SU-DHL-6 (cell line): ENCODE measurements around the gene MYH6.

Experiments used
- H2AFZ ChIP-seq: fragments of 200-600 bp; sonication (generic); 2 replicates; pipeline ENCODE4 v1.6.1; 2014; ENCODE audit warnings: low read depth, mild to moderate bottlenecking, moderate library complexity, mixed read lengths, antibody characterized with exemption, low read length; ENCODE audit not compliant: severe bottlenecking
- H3F3A ChIP-seq: fragments of 200-600 bp; shearing (Covaris generic); 2 replicates; pipeline ENCODE4 v1.6.0; 2016; ENCODE audit warnings: antibody characterized with exemption, mild to moderate bottlenecking; ENCODE audit not compliant: insufficient read depth
- H3K27ac ChIP-seq: fragments of 200-600 bp; sonication (generic); 2 replicates; pipeline ENCODE4 v1.5.1; 2016; ENCODE audit warnings: low read depth, mild to moderate bottlenecking, low read length, moderate library complexity, mixed read lengths
- H3K27me3 ChIP-seq: fragments of 200-600 bp; sonication (generic), shearing (Covaris generic); 2 replicates; pipeline ENCODE4 v1.6.0; 2014; ENCODE audit warnings: mild to moderate bottlenecking, low read length
- H3K36me3 ChIP-seq: fragments of 200-600 bp; sonication (generic); 2 replicates; pipeline ENCODE4 v1.6.1; 2014; ENCODE audit warnings: mild to moderate bottlenecking, low read length, mixed read lengths
- H3K4me2 ChIP-seq: fragments of 300-600, 200-600 bp; shearing (Covaris generic), sonication (generic); 2 replicates; pipeline ENCODE4 v1.6.0; 2014; ENCODE audit warnings: low read length, low read depth, mild to moderate bottlenecking; ENCODE audit not compliant: poor library complexity, severe bottlenecking
- H3K4me3 ChIP-seq: fragments of 200-600 bp; sonication (generic); 2 replicates; pipeline ENCODE4 v1.5.1; 2014; ENCODE audit warnings: antibody characterized with exemption, low read length, mild to moderate bottlenecking, mixed read lengths; ENCODE audit not compliant: insufficient read depth, poor library complexity, severe bottlenecking
- H3K79me2 ChIP-seq: fragments of 200-600 bp; sonication (generic); 2 replicates; pipeline ENCODE4 v1.6.1; 2014; ENCODE audit warnings: mild to moderate bottlenecking, low read length, moderate library complexity; ENCODE audit not compliant: insufficient read depth
- H3K9ac ChIP-seq: fragments of 200-600 bp; sonication (generic); 2 replicates; pipeline ENCODE4 v1.7.0; 2014; ENCODE audit warnings: mild to moderate bottlenecking, low read length
- H3K9me2 ChIP-seq: fragments of 200-600 bp; sonication (generic); replicated peaks from 2 replicates; pipeline ENCODE4 v1.6.1; 2014; ENCODE audit warnings: low read length; ENCODE audit not compliant: insufficient read depth
- H3K9me3 ChIP-seq: fragments of 200-600 bp; sonication (generic); 2 replicates; pipeline ENCODE4 v1.6.1; 2014; ENCODE audit warnings: low read length, mixed read lengths; ENCODE audit not compliant: insufficient read depth
- H4K20me1 ChIP-seq: fragments of 200-600 bp; sonication (generic); 2 replicates; pipeline ENCODE4 v1.6.1; 2014; ENCODE audit warnings: low read depth, mild to moderate bottlenecking, antibody characterized with exemption, low read length, moderate library complexity, mixed read lengths
- EZH2phosphoT487 ChIP-seq: fragments of 200-600 bp; sonication (generic), shearing (Covaris generic); conservative IDR thresholded peaks from 2 replicates; pipeline ENCODE4 v1.6.1; 2018; ENCODE audit warnings: mild to moderate bottlenecking, antibody characterized with exemption, low read length, moderate library complexity, mixed read lengths
- TF ChIP-seq, protein P1 (sequence below): fragments of 200-600 bp; sonication (generic); IDR thresholded peaks from one replicate; pipeline ENCODE4 v1.5.1; 2017; ENCODE audit warnings: antibody characterized with exemption, mild to moderate bottlenecking, low read length, moderate library complexity; ENCODE audit not compliant: insufficient read depth, poor library complexity, severe bottlenecking

Gene MYH6

GRCh38 chr14:23446291-23446851, 38.3 kb upstream of the MYH6 start:
- Histone ChIP-seq H3K4me2 (no peak overlapping the region), H2AFZ (no peak overlapping the region), H3K27ac (no peak overlapping the region), H3K9me2 (no peaks in the 10 kb centered on the region), H3K36me3 (no peaks in the 10 kb centered on the region), H3K9me3 (no peaks in the 10 kb centered on the region), H3K9ac (no peak overlapping the region), H4K20me1 (no peaks in the 10 kb centered on the region), H3K79me2 (no peaks in the 10 kb centered on the region), H3K27me3 (no peaks in the 10 kb centered on the region), H3F3A (no peaks in the 10 kb centered on the region), H3K4me3 (no peak overlapping the region)
- TF ChIP-seq, protein P1, sequence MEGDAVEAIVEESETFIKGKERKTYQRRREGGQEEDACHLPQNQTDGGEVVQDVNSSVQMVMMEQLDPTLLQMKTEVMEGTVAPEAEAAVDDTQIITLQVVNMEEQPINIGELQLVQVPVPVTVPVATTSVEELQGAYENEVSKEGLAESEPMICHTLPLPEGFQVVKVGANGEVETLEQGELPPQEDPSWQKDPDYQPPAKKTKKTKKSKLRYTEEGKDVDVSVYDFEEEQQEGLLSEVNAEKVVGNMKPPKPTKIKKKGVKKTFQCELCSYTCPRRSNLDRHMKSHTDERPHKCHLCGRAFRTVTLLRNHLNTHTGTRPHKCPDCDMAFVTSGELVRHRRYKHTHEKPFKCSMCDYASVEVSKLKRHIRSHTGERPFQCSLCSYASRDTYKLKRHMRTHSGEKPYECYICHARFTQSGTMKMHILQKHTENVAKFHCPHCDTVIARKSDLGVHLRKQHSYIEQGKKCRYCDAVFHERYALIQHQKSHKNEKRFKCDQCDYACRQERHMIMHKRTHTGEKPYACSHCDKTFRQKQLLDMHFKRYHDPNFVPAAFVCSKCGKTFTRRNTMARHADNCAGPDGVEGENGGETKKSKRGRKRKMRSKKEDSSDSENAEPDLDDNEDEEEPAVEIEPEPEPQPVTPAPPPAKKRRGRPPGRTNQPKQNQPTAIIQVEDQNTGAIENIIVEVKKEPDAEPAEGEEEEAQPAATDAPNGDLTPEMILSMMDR = no peak
- no peak for TF ChIP-seq EZH2phosphoT487

DNA sequence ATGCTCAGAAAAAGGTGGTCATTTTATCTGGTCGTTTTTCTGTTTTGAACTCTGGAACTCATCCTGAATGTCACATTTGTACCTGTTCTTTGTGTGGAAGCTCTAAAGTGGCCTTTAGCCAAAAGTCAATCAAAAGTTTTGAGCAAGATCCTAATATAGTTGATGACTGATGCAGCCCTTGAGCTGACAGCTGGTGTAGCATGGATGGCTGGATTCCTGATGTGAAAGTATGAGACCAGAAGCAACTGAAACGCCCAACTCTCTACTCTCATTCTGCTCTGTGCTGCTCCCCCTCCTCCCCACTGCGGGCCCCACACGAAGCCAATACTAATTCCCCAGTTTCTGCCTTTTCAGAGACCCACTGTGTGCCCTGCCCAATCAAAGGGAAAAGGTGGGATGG, 37.7 kb upstream of the MYH6 start:
- no peaks in the 10 kb centered on the region for H3K79me2 ChIP-seq
- no peak overlapping the region for H3K4me2 ChIP-seq

GRCh38 chr14:23444314-23444713, 36.2 kb upstream of the MYH6 start:
- Histone ChIP-seq H3K27ac (no peak overlapping the region), H2AFZ (no peak overlapping the region), H3K9me2 (no peaks in the 10 kb centered on the region), H3K27me3 (no peaks in the 10 kb centered on the region), H3K79me2 (no peaks in the 10 kb centered on the region), H4K20me1 (no peaks in the 10 kb centered on the region), H3K36me3 (no peaks in the 10 kb centered on the region), H3F3A (no peaks in the 10 kb centered on the region), H3K4me2 (no peak overlapping the region), H3K4me3 (no peak overlapping the region), H3K9me3 (no peaks in the 10 kb centered on the region), H3K9ac (no peak overlapping the region)
- TF ChIP-seq, protein P1 = no peak
- no peak for TF ChIP-seq EZH2phosphoT487

More for the DNA sequence above, 37.7 kb upstream of the MYH6 start:
- Histone ChIP-seq H3K27me3 (no peaks in the 10 kb centered on the region), H3F3A (no peaks in the 10 kb centered on the region), H3K27ac (no peak overlapping the region), H3K36me3 (no peaks in the 10 kb centered on the region), H3K9ac (no peak overlapping the region), H3K9me2 (no peaks in the 10 kb centered on the region), H3K4me3 (no peak overlapping the region), H4K20me1 (no peaks in the 10 kb centered on the region), H3K9me3 (no peaks in the 10 kb centered on the region), H2AFZ (no peak overlapping the region)
- TF ChIP-seq, protein P1 = no peak
- TF ChIP-seq EZH2phosphoT487 = no peak
